GM18867 (cell line): ENCODE measurements around the gene SNCB.
A peak's percentile ranks its signal among the peaks of the same experiment; 100 is the strongest.

ENCODE experiments used
- ATAC-seq: cut with Tn5 transposase; IDR thresholded peaks from one replicate; pipeline ENCODE4 v1.9.1; 2021; ENCODE audit warnings: mild to moderate bottlenecking, moderate library complexity; ENCODE audit not compliant: unreplicated experiment

SNCB gene

DNA sequence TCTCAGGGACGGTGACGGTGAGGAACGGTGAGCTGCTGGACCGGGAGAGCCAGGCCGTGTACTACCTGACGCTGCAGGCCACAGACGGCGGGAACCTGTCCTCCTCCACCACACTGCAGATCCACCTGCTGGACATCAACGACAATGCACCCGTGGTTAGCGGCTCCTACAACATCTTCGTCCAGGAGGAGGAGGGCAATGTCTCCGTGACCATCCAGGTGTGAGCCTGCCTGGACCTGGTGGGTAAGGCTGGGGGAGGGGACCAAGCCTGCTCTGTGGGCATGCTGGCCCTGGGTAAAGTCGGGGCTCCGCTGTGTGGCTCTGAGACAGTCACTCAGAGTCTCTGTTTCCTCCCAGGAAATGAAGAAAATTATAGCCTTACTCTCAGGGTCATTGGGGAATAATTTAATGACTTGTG lies 51.9 kb downstream of the SNCB start:
- no peak for ATAC-seq

DNA sequence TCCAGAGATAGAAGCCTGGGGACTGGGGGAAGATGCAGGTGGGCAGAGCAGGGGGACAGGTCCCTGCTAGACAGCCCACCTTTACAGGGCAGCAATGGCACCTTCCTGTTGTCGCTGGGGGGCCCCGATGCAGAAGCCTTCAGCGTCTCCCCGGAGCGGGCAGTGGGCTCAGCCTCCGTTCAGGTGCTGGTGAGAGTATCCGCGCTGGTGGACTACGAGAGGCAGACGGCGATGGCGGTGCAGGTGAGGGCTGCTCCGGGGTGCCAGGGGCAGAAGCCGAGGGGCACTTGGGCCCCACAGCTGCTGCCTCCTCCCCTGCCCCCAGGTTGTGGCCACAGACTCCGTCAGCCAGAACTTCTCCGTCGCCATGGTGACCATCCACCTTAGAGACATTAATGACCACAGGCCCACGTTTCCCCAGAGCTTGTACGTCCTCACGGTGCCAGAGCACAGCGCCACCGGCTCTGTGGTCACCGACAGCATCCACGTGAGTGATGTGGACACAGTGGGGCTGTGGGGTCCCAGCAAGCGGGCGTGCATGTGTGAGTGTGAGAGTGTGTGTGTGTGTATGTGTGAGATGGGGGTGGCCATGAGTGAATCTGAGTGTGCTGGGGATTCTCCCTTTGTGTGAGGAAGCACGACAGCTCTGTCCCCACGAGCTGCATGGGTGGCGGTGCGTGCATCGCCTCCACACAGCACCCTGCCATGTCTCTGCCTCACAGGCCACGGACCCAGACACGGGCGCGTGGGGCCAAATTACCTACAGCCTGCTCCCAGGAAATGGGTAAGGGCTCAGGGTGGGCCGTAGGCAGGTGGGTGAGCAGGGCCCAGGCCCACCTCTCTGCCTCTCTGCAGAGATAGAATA lies 52.8 kb downstream of the SNCB start:
- ATAC-seq, result no peak

DNA sequence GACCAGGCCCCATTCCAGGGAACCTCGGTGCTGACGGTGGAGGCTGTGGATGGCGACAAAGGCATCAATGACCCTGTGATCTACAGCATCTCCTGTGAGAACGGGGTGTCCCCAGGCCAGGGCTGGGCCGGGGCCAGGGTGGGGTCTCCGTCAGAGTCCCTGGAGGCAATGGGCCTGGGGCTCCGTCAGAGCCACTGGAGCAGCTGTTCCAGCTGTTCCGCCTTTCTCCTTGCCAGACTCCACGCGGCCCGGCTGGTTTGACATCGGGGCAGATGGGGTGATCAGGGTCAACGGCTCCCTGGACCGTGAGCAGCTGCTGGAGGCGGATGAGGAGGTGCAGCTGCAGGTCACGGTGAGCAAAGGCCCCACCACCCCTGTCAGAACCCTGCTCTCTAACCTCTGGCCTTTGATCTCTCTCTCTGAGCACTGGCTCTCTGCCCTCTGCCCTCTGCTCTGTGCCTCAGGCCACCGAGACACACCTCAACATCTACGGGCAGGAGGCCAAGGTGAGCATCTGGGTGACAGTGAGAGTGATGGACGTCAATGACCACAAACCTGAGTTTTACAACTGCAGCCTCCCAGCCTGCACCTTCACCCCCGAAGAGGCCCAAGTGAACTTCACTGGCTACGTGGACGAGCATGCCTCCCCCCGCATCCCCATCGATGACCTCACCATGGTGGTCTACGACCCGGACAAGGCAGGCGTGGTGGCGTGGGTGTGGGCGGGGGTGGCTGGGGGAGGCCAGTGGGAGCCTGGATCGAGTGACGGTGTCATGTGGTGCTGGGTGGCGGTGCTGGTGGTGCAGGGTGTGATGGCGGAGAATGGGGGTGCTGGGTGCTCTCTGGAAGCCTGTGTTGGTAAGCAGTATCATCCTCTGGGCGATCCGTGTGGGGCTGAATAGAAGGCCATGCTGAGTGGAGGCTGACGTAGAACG lies 54.6 kb downstream of the SNCB start:
- no peak for ATAC-seq

DNA sequence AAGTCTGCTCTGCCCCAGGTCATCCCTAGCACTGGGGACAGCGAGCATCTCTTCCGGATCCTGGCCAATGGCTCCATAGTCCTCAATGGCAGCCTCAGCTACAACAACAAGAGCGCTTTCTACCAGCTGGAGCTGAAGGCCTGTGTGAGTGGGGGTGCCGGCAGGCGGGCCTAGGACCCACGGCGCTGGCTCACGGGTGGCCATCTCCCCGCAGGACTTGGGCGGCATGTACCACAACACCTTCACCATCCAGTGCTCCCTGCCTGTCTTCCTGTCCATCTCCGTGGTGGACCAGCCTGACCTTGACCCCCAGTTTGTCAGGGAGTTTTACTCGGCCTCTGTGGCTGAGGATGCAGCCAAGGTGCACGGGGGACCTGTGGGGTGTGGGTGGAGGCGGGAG lies 55.3 kb downstream of the SNCB start:
- ATAC-seq, result no peak

DNA sequence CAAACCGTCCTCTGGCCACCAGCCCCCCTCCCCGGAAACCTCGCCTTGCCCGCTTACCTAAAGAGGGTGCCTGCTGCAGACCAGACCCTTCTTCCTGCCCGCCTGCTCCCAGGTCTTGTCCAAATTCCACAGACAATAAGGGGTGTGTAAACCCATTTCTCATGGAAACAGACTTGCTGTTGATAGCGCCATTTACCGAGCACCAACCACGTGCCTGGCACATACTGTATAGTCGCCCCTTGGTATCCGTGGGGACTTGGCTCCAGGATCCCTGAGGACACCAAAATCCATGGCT lies 56.1 kb downstream of the SNCB start:
- ATAC-seq, result no peak

DNA sequence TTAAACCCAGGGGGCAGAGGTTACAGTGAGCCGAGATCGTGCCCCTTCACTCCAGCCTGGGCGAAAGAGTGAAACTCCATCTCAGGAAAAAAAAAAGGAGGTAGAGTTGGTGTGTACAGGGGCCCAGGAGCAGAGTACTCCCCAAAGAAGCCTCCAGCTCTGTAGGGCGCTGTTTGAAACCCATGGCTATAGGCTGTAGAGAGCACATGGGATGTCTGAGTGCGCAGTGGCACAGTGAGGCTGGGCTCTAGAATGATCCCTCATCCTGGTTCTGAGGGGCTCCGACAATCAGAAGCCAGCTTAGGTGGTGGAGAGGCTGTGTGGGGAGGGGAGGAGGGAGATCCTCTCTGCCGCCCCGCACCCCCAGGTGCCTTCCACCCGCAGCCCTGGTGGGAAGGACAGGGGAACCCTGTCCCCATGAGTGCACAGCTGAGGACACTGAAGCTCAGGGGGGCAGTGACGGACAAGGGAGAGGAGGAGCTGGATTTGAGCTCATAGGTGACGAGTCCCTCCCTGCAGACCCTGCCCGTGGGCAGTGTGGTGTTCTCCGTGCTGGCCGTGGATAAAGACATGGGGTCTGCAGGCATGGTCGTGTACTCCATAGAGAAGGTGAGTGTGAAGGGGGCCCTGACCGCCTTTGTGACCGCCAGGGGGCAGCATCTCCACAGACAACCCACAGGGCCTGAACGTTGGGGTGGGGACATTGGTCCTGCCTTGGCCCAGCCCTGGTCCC lies 56.6 kb downstream of the SNCB start:
- peak; percentile 69 for ATAC-seq
